NCI-H748 (cell line): ENCODE results near the gene PTGER2.
A peak's percentile ranks its signal among the peaks of the same experiment; 100 is the strongest.

Source experiments
- DNase-seq: peaks from one replicate; lab custom pipeline; 2025; ENCODE audit not compliant: unreplicated experiment; lab: John Stamatoyannopoulos, UW

PTGER2 gene

GRCh38 chr14:52336241-52336640 is 22.1 kb downstream of the PTGER2 start:
- DNase-seq, result no peak

DNA sequence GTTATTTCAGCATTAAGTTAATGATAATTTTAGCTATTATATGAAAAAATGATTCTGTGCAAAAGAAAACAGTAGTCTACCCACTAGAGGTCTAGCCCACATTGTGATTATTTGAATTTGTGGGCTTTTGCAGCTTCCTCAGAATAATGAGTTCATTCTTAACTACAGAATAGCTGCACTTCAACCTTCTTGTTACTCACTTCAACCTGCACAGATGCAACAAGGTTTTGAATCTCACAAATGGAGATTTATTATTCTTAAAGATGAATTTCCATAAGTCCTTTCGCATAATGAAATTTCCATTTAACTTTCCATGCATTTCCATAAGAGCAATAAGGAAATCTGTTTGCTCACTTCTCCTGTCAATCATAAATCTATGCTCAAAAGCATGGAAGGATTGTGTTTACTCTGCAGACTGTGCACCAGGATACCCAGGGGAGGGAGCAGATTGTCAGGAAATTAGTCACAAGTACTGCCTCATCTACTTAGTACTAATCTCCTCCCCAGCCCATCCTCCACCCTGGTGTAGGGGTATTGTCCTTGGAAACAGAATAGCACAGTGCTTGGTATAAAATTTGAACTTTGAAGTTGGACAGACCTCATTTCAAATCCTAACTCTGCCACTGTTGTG is 24.1 kb downstream of the PTGER2 start:
- peak; percentile 15 for DNase-seq

DNA sequence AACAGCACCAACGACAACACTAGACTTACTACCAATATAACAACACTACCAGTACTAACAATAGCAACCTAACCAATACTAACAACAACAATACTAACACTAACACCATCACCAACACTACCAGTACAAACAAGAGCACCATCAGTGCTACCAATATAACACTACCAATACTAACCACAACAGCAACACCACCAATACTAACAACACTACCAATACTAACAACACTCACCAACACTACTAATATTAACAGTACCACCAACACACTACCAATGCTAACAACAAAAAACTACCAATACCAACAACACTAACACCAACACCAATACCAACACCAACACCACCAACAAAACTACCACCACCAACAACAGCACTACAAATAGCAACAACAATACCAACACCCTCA is 25.1 kb downstream of the PTGER2 start:
- no peak for DNase-seq

- DNase-seq, result no peak
Measured at GRCh38 chr14:52342849-52343596, 28.9 kb downstream of the PTGER2 start.

GRCh38 chr14:52346778-52347177 is 32.7 kb downstream of the PTGER2 start:
- no peak for DNase-seq

DNA sequence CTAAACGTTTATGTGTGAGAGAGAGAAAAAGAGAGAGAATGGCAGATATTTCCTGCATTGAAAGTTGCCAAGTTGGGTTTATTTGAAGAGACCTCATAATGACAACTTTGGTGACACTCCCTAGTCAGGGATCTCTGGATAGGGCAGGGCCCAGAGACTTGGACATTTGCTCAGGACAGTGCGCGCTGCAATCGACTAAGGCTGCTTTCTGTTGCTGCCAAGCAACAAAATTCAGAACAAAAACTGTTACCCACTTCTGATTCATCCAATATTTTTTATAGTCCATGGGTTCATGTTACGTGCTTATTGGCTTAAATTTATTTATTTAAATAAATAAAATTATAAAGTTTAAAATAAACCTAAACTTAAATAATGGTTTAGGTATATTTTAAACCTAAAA is 34.2 kb downstream of the PTGER2 start:
- DNase-seq, result no peak

- DNase-seq, result no peak
Measured at GRCh38 chr14:52348776-52349175, 34.7 kb downstream of the PTGER2 start.

- DNase-seq, result no peak
Measured at GRCh38 chr14:52349731-52350130, 35.6 kb downstream of the PTGER2 start.

- DNase-seq, result no peak
Measured at GRCh38 chr14:52350445-52350844, 36.3 kb downstream of the PTGER2 start.

DNA sequence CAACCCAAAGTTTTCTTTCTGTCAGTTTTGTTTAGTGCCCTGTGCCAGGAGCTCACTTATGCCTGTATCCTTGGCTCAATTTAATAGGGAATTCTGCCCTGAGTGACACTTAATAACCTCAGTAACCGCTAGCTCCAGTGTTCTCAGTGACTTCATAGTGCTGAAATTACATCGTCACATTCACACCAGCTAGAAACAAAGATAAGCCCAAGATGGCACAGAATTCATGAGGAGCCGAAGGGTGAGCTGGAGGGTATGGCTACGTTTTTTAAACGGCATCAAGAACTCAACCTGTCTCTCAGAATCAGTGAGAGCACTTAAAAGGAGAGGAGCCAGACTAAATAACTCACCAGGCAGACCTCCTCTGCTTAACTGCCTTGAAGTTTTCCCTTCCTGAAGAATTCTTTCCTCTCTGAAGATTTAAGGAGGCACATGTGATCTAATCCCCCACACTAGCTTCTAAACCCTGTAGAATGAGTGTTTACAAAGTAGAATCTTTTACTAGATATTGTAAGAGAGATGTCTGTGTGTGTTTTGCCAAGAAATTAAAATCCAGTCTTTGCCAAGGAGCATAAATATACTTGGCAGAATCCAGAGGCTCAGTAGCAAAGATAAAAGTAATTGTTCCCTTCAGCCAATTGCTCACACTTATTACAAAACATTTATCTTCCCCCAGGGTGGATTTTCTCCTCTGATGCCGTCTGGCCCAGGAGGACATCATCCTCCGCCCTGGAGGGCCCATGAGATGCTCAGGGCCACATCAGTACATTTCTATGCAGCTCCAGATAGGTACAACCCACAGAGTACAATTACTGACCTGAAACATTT is 37.3 kb downstream of the PTGER2 start:
- DNase-seq, result no peak

- no peak for DNase-seq
Measured at GRCh38 chr14:52352061-52352491, 38.0 kb downstream of the PTGER2 start.

DNA sequence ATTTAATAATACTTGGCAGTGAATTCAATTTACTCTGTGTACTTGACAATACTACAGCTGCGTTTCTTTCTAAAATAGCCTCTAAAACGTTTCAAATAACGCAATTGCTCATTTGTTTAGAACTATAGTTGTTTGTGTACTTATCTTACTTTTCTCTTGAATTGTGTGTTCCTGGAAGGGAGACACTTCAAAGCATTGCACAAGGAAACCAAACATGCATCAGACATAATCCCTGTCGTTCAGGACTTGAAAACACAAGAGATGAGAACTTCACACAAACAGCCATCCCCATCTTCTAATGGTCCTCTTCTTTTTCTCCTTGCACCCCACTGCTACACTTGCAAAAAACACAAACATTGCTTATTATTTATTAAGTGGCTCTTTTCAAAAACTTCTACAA is 38.5 kb downstream of the PTGER2 start:
- DNase-seq, result no peak

GRCh38 chr14:52354242-52354641 is 40.1 kb downstream of the PTGER2 start:
- no peak for DNase-seq

- no peak for DNase-seq
Measured at GRCh38 chr14:52355016-52355431, 40.9 kb downstream of the PTGER2 start.

DNA sequence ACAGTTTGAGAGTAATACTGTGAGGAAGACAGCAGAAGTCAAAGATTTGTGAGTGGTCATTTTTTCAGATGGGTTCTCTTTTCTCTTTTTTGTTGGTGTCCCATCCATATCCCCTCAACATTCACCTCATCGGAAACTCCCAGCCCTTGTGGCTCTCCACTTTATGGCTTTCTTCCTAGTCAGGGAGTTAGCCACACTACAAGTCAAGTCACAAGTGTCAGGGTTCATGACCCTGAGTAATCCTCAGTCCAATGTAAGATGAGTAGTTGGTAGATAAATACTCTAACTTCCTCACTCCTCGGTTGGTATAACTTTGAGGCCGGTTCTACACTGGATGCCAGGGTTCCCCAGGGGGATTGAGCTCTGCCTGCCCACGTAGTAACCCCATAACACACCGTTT is 41.4 kb downstream of the PTGER2 start:
- DNase-seq, result no peak

DNA sequence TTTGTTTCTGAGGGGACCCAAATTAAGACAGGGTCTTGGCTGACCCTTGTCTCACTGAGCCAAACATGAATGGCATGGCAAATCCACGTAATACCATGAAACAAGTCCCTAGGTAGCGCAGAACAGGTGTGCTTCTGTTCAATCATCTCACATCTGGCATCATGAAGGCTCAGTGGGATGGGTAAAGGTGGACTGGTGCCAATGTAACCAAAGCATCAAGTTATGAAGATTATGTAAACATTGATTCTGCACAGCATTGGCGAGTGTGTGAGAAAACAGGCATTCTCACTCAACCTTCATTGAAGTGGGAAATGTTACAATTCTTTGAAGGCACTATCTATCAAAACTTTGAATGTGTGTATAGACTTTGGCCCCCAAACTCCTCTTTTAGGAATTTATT is 41.9 kb downstream of the PTGER2 start:
- peak; percentile 92 for DNase-seq

DNA sequence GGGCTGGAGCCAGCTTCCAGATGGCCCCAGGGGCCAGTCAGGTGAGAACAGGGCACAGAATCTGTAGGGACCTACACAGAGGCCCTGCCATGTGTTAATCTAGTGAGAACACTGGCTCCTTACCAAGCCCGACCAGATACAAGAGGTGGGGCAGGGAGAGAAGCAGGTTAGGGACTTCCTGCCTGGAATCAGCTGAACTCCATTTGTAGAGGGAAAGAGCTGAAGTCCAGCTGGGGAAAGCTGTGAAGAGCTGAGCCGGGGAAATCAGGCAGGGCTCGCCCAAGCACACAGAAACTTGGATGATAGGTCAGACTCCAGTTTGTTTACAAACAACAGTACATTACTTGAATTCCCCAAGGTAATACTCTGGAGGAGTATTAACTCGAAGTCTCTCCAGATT is 46.7 kb downstream of the PTGER2 start:
- DNase-seq, result no peak

DNA sequence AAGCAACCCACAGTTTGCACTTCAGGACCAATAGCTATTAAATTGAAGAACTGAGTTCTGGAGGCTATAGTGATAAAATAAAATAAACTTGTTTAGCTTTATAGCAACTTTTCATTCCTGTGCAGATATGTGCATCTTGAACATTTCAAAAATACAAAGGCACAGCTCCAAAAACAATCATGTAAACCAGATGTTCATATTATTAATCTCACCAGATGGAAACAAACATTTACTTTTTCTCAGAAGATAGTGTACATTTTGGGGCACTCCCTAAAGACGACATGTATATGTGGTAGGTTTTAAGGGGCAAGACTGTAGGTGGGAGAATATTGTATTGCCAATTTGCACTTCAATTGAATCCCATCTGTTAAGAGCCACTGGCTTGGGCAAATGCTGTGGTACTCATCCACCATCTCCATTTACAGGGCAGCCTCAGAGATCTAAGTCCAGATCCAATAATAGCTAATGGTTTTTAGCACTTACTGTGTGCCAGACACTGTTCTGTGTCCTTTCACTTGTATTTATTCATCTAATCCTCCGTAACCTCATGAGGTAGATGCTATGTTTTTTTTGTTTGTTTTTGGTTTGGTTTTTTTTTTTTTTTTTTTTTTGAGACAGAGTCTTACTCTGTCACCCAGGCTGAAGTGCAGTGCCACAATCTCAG is 49.1 kb downstream of the PTGER2 start:
- DNase-seq, result no peak

GRCh38 chr14:52363961-52364360 is 49.8 kb downstream of the PTGER2 start:
- DNase-seq, result no peak

GRCh38 chr14:52365071-52365470 is 51.0 kb downstream of the PTGER2 start:
- no peak for DNase-seq

- DNase-seq, result no peak
Measured at GRCh38 chr14:52366796-52367315, 52.7 kb downstream of the PTGER2 start.
